GM21367 (cell line): Measurements from ENCODE around the gene EFNA3.
A peak's percentile ranks its signal among the peaks of the same experiment; 100 is the strongest.

ENCODE experiments used
- ATAC-seq: cut with Tn5 transposase; IDR thresholded peaks from one replicate; pipeline ENCODE4 v1.9.1; 2021; ENCODE audit not compliant: unreplicated experiment

The EFNA3 gene

DNA sequence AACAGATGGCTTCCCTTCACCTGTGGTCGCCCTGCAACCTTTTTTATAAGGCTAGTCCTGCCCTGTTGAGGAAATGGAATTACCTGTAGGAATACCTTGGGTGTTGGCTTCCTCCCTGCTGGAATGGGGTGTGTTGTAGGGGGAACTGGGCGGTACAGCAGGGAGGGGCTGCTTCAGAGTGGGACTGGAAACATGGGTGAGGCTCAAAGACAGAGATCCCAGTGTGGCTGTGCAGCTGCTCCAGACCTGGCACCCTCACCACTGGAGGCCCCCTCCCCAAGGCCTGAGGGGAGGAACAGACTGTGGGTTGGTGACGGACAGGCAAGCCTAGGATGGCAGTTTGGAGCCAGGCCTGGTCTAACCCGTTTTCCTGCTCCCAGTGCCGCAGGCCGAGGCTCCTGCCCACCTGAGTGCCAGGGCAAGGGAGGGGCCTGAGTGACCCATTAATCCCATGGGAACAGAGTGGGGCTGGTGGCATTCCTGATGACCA is 4.5 kb downstream of the EFNA3 start:
- no peak for ATAC-seq

GRCh38 chr1:155083865-155084721 is 5.5 kb downstream of the EFNA3 start:
- ATAC-seq = no peak

- ATAC-seq = peak; percentile 58
These were observed 6.3 kb downstream of the EFNA3 start for GRCh38 chr1:155084722-155085503.

DNA sequence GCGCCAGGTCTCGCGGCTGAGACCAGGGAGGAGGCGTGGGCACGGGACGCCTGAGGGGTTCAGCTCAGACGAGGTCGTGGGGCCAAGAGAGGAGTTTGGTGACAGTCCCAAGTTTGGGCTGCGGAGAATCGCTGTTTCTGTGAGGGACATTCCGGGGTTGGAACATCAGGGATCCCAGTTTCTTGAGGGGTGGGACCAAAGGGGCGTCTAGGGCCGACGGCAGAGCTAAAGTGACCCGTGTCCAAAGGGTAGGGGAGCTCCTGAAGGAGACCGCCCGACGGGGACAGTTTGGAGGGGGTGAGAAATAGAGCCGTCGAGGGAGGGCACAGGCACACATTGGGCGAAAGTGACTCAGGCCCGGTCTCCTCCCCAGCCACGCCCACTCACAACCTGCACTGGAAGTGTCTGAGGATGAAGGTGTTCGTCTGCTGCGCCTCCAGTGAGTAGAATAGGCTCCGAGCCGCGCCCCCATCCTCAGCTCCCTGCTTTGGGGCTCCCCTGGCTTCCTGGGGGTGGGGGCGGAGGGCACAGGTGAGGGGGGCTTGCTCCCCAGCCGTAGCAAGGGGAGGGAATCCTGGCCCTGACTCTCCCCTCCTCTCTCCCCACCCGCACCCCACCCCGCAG is 7.0 kb downstream of the EFNA3 start:
- no peak for ATAC-seq

GRCh38 chr1:155086128-155086741 is 7.6 kb downstream of the EFNA3 start:
- ATAC-seq = no peak

DNA sequence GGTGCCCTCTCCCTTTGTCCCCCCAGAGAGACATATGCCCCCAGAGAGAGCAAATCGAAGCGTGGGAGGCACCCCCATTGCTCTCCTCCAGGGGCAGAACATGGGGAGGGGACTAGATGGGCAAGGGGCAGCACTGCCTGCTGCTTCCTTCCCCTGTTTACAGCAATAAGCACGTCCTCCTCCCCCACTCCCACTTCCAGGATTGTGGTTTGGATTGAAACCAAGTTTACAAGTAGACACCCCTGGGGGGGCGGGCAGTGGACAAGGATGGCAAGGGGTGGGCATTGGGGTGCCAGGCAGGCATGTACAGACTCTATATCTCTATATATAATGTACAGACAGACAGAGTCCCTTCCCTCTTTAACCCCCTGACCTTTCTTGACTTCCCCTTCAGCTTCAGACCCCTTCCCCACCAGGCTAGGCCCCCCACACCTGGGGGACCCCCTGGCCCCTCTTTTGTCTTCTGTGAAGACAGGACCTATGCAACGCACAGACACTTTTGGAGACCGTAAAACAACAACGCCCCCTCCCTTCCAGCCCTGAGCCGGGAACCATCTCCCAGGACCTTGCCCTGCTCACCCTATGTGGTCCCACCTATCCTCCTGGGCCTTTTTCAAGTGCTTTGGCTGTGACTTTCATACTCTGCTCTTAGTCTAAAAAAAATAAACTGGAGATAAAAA is 8.4 kb downstream of the EFNA3 start:
- ATAC-seq = no peak

DNA sequence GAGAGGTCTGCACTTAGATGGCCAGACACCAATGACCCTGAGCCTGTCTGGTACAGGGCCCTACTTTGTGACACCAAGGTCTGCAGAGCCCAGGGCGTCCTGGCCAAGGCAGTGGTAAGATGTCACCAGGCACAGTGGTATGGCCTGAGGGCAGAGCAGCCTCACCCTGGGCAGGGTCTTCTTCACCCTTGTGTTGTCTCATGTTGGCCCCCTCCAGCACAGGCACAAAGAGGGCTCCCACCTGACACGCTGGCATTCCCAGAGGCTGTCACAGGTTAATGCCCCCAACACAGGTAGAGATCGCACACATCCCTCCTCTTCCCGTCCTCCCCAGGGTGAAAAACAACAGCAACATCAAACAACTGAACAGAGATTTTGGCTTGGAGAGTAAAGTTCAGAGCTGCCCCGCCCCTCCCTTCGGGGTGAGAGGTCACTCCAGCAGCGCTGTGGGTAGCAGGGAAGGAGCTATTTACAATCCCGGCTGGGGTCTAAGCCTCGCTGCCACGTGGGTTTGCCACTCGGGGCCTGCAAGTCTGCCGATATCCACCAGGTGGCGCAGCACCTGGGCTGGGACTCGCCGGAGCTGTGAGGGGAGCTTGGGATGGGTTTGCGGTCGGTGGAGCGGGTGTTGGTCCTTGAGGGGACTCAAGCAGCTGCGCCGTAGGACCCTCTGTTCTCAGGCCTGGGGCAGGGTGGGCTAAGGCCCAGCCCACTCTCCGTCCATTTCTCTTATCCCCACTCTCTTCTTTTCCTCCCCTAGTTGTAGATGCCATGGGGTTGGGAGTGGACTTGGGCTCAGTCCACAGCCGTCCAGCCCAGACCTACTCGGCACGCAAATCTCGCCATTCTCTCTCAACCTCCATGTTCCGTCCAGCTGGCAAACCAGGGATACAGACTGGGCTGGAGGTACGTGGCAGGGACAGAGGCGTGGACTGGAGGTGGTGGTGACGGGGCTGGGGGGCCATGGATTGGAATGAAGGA is 12.7 kb downstream of the EFNA3 start:
- ATAC-seq = no peak

DNA sequence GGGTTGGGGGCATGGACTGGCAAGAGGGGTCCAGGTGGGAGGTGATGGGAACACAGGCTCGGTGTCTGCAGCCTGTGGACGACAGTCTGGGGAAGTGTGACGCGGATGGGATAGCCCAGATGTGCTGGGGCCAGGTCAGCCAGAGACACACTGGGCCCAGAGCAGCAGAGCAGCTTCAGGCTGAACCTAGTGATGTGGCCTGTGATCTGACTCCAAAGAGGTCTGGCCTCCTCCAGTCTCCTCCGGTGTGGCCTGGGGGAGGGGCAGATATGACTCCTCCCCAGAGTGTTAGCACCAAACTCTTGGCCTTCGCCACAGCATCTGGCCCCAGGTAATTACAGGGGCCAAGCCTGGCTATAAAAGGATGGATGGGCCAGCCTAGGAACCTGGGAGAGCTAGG is 13.5 kb downstream of the EFNA3 start:
- ATAC-seq = no peak

GRCh38 chr1:155092641-155093040 is 14.0 kb downstream of the EFNA3 start:
- ATAC-seq = no peak

GRCh38 chr1:155093911-155094621 is 15.4 kb downstream of the EFNA3 start:
- no peak for ATAC-seq

DNA sequence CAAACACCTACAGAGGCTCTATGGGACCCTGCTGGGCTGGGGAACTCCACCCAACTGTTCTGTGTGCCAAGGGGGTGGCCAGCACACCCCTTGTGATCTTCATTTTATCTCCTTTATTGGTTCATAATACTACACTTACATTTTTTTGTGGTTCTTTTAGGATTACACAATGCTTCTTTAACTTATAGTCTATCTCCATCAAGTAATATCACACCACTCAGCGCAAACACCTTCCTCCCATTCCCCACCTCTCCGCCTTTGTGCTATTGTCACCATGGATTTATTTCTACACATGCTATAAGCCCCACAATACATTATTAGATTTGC is 15.9 kb downstream of the EFNA3 start:
- ATAC-seq = no peak

GRCh38 chr1:155099331-155099730 is 20.7 kb downstream of the EFNA3 start:
- ATAC-seq = no peak

- ATAC-seq = no peak
These were observed 24.7 kb downstream of the EFNA3 start for GRCh38 chr1:155103325-155103724.

- ATAC-seq = no peak
These were observed 26.2 kb downstream of the EFNA3 start for GRCh38 chr1:155104605-155105534.

DNA sequence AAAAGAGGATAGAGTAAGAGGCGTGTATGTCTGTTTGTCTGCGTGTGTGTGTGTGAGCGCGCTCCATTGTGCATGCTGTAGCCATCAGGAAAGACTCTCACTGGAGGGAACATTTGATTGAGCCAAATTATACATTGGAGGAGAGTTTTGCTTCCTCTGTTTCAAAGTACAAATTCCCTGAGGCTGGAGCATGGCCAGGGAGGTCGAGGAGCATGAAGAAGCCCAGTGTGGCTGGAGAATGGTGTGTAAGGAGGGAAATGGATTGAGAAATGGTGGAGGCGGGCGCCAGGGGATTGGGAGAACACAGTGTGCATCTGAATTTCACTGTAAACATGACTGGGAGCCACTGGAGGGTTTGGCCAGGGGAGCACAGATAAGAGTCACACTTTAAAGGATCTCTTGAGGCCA is 27.0 kb downstream of the EFNA3 start:
- no peak for ATAC-seq

- no peak for ATAC-seq
These were observed 28.2 kb downstream of the EFNA3 start for GRCh38 chr1:155106862-155107261.

DNA sequence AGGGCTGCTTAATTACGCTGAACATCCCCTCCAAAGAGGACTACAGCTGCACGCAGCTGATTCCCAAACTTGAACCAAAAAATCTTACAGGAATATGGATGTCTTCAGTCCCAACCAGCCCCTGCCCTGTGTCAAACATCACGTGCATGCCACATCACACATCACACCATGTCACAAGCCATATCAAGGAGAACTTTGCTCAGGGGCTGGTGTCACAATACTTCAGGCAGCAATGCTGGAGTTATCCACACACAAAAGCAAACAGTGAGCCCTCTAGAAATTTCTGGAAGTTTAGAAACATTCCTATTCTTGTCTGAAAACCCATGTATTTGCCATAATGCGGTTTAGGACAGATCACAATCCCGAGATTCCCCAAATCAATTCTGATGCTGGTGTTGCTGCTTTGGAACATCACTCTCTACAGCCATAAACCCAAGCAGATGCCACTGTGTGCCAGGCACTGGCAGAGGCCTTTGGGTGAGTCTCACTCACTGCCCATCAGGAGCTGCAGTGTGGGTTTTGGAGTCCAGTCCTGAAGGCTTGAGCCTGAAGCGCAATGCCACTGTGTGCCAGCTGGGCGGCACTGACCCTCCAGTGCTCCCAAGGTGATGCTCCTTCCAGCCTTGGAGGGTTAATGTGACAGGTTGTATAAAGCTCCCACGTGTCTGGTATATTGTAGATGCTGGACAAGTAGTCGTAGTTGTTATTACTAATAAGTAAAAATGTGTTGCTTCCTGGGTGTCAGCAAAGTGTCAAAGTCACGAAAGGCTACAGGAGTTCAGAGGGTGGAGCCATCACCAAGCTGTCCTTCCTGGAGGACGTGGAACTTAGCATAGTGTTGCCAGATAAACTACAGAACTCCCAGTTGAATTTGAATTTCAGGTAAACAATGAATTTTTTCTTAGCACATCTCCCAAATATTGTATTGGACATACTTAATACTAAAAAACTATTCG is 28.9 kb downstream of the EFNA3 start:
- ATAC-seq = no peak
